Measurements from ENCODE around the gene ACADS. TPM values are rescaled to one million over a fixed set of nuclear protein-coding genes. Genes with fewer than 3 reads are reported as not detected.
A peak's percentile ranks its signal among the peaks of the same experiment; 100 is the strongest.

ACADS gene
- 10 to 100 TPM; 16.5 to 28.6 (median 18.9) TPM for polyA plus RNA-seq (ENCODE audit: insufficient read length in 4 of 4)

GRCh38 chr12:120725659-120726509 is at the start of gene ACADS:
ACADS (plus strand) TSS chr12:120725826; CDS start chr12:120725886, 60 bp downstream.
- peak; percentile 65 to 79 (median 74) for DNase-seq (ENCODE audit: low read depth in 4 of 4, low spot score in 3 of 4)

- no peak for DNase-seq (ENCODE audit: low read depth in 4 of 4, low spot score in 3 of 4)
Observed at GRCh38 chr12:120677765-120678473, 47.7 kb upstream of the ACADS start.

- DNase-seq (ENCODE audit: low read depth in 4 of 4, low spot score in 3 of 4), result no peak
Observed at GRCh38 chr12:120678572-120678971, 47.1 kb upstream of the ACADS start.

GRCh38 chr12:120680165-120680738 is 45.4 kb upstream of the ACADS start:
- no peak for DNase-seq (ENCODE audit: low read depth in 4 of 4, low spot score in 3 of 4)

GRCh38 chr12:120684523-120684932 is 41.1 kb upstream of the ACADS start:
- no peak for DNase-seq (ENCODE audit: low read depth in 4 of 4, low spot score in 3 of 4)

GRCh38 chr12:120685522-120685921 is 40.1 kb upstream of the ACADS start:
- DNase-seq (ENCODE audit: low read depth in 4 of 4, low spot score in 3 of 4), result no peak

GRCh38 chr12:120686151-120686689 is 39.4 kb upstream of the ACADS start:
- DNase-seq (ENCODE audit: low read depth in 4 of 4, low spot score in 3 of 4), result peak; percentile 93 to 95 (median 94)

GRCh38 chr12:120686690-120687577 is 38.7 kb upstream of the ACADS start, which contains the start of gene MLEC:
MLEC (plus strand) TSS chr12:120687149; CDS start chr12:120687297, 148 bp downstream.
- DNase-seq (ENCODE audit: low read depth in 4 of 4, low spot score in 3 of 4), result peak; percentile 94 to 97 (median 96)

- no peak for DNase-seq (ENCODE audit: low read depth in 4 of 4, low spot score in 3 of 4)
Observed at GRCh38 chr12:120687578-120688289, 37.9 kb upstream of the ACADS start.

- no peak for DNase-seq (ENCODE audit: low read depth in 4 of 4, low spot score in 3 of 4)
Observed at GRCh38 chr12:120688527-120689071, 37.0 kb upstream of the ACADS start.

GRCh38 chr12:120689397-120690082 is 36.1 kb upstream of the ACADS start:
- no peak for DNase-seq (ENCODE audit: low read depth in 4 of 4, low spot score in 3 of 4)

- no peak for DNase-seq (ENCODE audit: low read depth in 4 of 4, low spot score in 3 of 4)
Observed at GRCh38 chr12:120690083-120690450, 35.6 kb upstream of the ACADS start.

- DNase-seq (ENCODE audit: low read depth in 4 of 4, low spot score in 3 of 4), result no peak
Observed at GRCh38 chr12:120690978-120691377, 34.6 kb upstream of the ACADS start.

GRCh38 chr12:120692524-120693033 is 33.0 kb upstream of the ACADS start:
- DNase-seq (ENCODE audit: low read depth in 4 of 4, low spot score in 3 of 4), result no peak

GRCh38 chr12:120693848-120694247 is 31.8 kb upstream of the ACADS start:
- no peak for DNase-seq (ENCODE audit: low read depth in 4 of 4, low spot score in 3 of 4)

- no peak for DNase-seq (ENCODE audit: low read depth in 4 of 4, low spot score in 3 of 4)
Observed at GRCh38 chr12:120696626-120697025, 29.0 kb upstream of the ACADS start.

GRCh38 chr12:120697344-120697743 is 28.3 kb upstream of the ACADS start:
- no peak for DNase-seq (ENCODE audit: low read depth in 4 of 4, low spot score in 3 of 4)

GRCh38 chr12:120698665-120699064 is 27.0 kb upstream of the ACADS start:
- no peak for DNase-seq (ENCODE audit: low read depth in 4 of 4, low spot score in 3 of 4)

Data from right renal pelvis (tissue), 4 donors.